Uterus (tissue), 4 donors: Measurements from ENCODE around the gene PFDN4. TPM values are rescaled to one million over a fixed set of nuclear protein-coding genes. Genes with fewer than 3 reads are reported as not detected.
A peak's percentile ranks its signal among the peaks of the same experiment; 100 is the strongest.

ENCODE experiments used
- DNase-seq, 2 donors: peaks; one replicate each; pipeline ENCODE4 v3.0.0-alpha.2; 2019 to 2020
- H3K27ac ChIP-seq, 2 donors: fragments of 200-600 bp; sonication (generic); 1 replicate in 1 of 2; 2 replicates in 1 of 2; pipeline ENCODE4 v1.5.1; 2016 to 2018
- H3K27me3 ChIP-seq, 2 donors: fragments of 200-600 bp; sonication (generic); one replicate each; pipeline ENCODE4 v1.5.1; 2018 to 2019; ENCODE audit warnings: control low read depth in 1 of 2
- H3K36me3 ChIP-seq, 2 donors: fragments of 200-600 bp; sonication (generic); one replicate each; pipeline ENCODE4 v1.5.1; 2019; ENCODE audit warnings: control low read depth in 1 of 2
- H3K4me1 ChIP-seq, 2 donors: fragments of 200-600 bp; sonication (generic); one replicate each; pipeline ENCODE4 v1.5.1; 2018 to 2019; ENCODE audit warnings: control low read depth in 1 of 2
- H3K4me3 ChIP-seq, 2 donors: fragments of 200-600 bp; sonication (generic); 1 replicate in 1 of 2; 2 replicates in 1 of 2; pipeline ENCODE4 v1.5.1; 2018 to 2019; ENCODE audit warnings: mild to moderate bottlenecking in 1 of 2
- H3K9me3 ChIP-seq, 2 donors: fragments of 200-600 bp; sonication (generic); one replicate each; pipeline ENCODE4 v1.5.1; 2019; ENCODE audit warnings: control low read depth in 1 of 2
- CTCF ChIP-seq, 4 experiments: fragments of 200-600 bp in 2 of 4; fragments of 450-650 bp in 2 of 4; sonication (generic) in 2 of 4; IDR thresholded peaks; one replicate each; pipeline ENCODE4 v1.5.1; 2016 to 2019; ENCODE audit warnings: antibody characterized with exemption in 4 of 4, mild to moderate bottlenecking in 2 of 4, moderate library complexity in 1 of 4
- POLR2A ChIP-seq, 2 donors: fragments of 450-650 bp; IDR thresholded peaks; one replicate each; pipeline ENCODE4 v1.6.1; 2016; ENCODE audit warnings: antibody characterized with exemption in 2 of 2, mild to moderate bottlenecking in 1 of 2, moderate library complexity in 1 of 2
- intact Hi-C: fragments of 100-400 bp; cut with DNase I; formaldehyde crosslinking; loops from one replicate; pipeline ENCODE4 v1.15.1; 2023; ENCODE audit warnings: low total_unique reads
- total RNA-seq, 4 donors: library from RNA; depleted of rRNA in 3 of 4; stranded (reverse); fragments of >200 nt in 3 of 4; gene quantifications; one replicate each; pipeline versions ENCODE4 v1.1.0 to v1.2.4, GENCODE V29; 2014 to 2023
- donor health status: DM: yes; HTN: yes; CAD: no.

The PFDN4 gene
- total RNA-seq, 4 donors from 2014 or later: 36.9 to 157 (median 124) TPM

DNA sequence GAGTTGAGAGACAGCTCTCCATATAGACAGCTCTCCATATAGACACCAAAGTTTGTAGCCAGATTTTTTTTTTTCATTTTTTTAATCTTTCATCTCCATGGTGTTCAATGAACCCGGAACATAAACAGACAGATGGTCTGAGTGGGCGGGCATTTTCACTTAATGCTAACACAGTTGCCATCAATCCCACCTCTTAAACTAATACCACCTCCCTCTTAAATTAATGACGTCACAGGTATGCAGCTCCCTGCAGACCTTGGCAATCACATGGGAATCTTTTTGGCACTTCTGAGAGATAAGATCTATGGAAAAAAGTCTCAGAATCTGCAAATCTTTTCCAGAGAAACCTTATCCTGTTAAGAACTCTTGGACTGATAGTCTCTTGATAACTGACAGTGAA is 43.2 kb downstream of the PFDN4 start:
- H3K9me3 ChIP-seq: no peaks in the 10 kb centered on the region
- no peaks in the 10 kb centered on the region for H3K4me1 ChIP-seq
- no peak for DNase-seq
- no peaks in the 10 kb centered on the region for H3K36me3 ChIP-seq
- H3K27me3 ChIP-seq: no peaks in the 10 kb centered on the region
- no peak overlapping the region for H3K27ac ChIP-seq
- TF ChIP-seq POLR2A (IDR thresholded peaks at IDR 0.05): no peak
- no peak for TF ChIP-seq CTCF (IDR thresholded peaks at IDR 0.05)
- no peak overlapping the region for H3K4me3 ChIP-seq
- intact Hi-C loops: no loop called here

- intact Hi-C loops: no loop called here
- Histone ChIP-seq H3K27ac (no peak overlapping the region), H3K36me3 (no peaks in the 10 kb centered on the region), H3K27me3 (no peaks in the 10 kb centered on the region), H3K4me3 (no peak overlapping the region), H3K9me3 (no peaks in the 10 kb centered on the region), H3K4me1 (no peaks in the 10 kb centered on the region)
- TF ChIP-seq POLR2A (IDR thresholded peaks at IDR 0.05): no peak
- no peak for TF ChIP-seq CTCF (IDR thresholded peaks at IDR 0.05)
- DNase-seq: no peak
Observed at GRCh38 chr20:54254596-54254995, 46.7 kb downstream of the PFDN4 start.

DNA sequence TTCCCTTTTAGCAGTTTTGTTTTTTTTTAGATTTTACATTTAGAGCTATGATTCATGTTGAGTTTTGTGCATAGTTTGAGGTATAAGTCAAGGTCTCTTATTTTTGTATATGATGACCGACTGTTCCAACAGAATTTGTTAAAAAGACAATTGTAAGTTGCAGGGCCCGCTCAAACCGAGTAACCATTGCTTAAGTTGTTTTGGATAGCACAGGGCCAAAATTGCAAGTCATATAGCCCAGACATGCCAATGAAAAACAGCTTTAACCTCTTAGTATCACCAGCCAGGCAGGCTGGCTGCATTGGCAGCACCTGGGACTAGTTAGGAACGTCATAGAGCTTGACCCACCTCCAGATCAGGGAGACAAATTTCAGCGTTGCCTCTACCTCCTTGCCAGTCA is 47.3 kb downstream of the PFDN4 start:
- H3K9me3 ChIP-seq: no peaks in the 10 kb centered on the region
- intact Hi-C loops: no loop called here

DNA sequence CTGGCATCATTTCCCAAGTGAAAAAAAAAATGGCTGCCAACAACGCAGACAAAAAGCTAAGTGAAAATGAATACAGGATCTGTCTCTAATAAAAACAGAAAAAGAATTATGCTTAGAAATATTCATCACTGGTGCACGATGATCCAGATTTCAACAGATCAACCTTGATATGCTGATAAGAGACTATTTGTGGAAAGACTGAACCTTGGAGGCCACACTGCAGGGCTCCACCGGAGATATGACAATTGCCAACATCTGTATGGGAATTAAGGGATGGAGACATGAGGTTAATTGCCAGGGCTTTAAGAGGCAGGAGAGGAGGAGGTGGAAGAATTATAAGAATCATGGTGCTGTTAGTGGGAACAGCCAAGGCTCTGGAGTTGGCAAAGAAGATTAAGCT is 48.3 kb downstream of the PFDN4 start:
- H3K27me3 ChIP-seq: no peaks in the 10 kb centered on the region
- H3K4me3 ChIP-seq: no peak overlapping the region
- H3K4me1 ChIP-seq: no peaks in the 10 kb centered on the region
- H3K9me3 ChIP-seq: no peaks in the 10 kb centered on the region
- intact Hi-C loops: no loop called here
- no peaks in the 10 kb centered on the region for H3K36me3 ChIP-seq
- DNase-seq: no peak
- no peak for TF ChIP-seq POLR2A (IDR thresholded peaks at IDR 0.05)
- no peak for TF ChIP-seq CTCF (IDR thresholded peaks at IDR 0.05)
- H3K27ac ChIP-seq: no peak overlapping the region

More for the DNA sequence above, 47.3 kb downstream of the PFDN4 start:
- no peak for DNase-seq
- TF ChIP-seq POLR2A (IDR thresholded peaks at IDR 0.05): no peak
- no peak for TF ChIP-seq CTCF (IDR thresholded peaks at IDR 0.05)
- Histone ChIP-seq H3K27me3 (no peaks in the 10 kb centered on the region), H3K36me3 (no peaks in the 10 kb centered on the region), H3K4me1 (no peaks in the 10 kb centered on the region), H3K4me3 (no peak overlapping the region), H3K27ac (no peak overlapping the region)

DNA sequence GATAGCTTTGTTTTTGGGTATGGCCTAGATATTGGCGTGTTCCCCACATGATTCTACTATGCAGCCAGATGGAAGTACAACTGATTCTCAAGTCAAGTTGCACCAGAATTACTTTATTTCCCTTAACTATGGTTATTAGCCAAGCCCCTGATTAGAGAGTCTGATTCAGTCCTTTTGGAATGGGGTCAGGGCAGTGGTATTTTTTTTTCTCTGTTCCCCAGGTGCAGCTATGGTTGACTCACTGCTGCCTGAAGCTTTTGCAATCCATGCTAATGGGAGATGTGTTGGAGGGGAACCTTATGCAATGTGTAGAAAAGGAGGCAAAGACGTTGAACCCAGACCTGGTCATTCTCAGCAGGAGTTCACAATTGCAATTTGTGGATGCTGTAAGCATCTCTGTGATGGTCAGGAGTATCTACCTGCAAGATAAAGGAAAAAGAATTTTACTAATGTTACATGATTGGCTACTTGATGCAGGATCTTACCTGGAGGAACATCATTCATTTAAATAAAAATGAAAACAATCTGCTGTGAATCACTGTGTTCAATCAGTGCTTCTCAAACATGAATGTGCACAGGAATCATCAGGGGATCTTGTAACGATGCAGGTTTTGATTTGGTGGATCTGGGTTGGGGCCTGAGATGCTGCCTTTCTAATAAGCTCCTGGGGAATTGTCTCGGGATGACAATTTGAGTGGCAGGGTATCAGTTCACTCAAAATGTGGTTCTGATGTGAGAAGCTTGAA is 49.4 kb downstream of the PFDN4 start:
- no peaks in the 10 kb centered on the region for H3K36me3 ChIP-seq
- no peaks in the 10 kb centered on the region for H3K27me3 ChIP-seq
- no peak for TF ChIP-seq POLR2A (IDR thresholded peaks at IDR 0.05)
- no peak for TF ChIP-seq CTCF (IDR thresholded peaks at IDR 0.05)
- no peaks in the 10 kb centered on the region for H3K9me3 ChIP-seq
- H3K4me1 ChIP-seq: no peaks in the 10 kb centered on the region
- no peak overlapping the region for H3K27ac ChIP-seq
- intact Hi-C loops: no loop called here
- H3K4me3 ChIP-seq: no peak overlapping the region
- DNase-seq: peak; percentile 16 to 17
